H9 (cell line): ENCODE measurements around the gene PXDC1. TPM values are rescaled to one million over a fixed set of nuclear protein-coding genes. Genes with fewer than 3 reads are reported as not detected.

Source experiments
- DNase-seq: peaks from one replicate; pipeline ENCODE4 v3.0.0-alpha.2; 2017
- H2AFZ ChIP-seq: one replicate; pipeline ENCODE4 v1.6.1; 2013; ENCODE audit warnings: mild to moderate bottlenecking, low read length, control low read depth, moderate library complexity
- H2AK5ac ChIP-seq: 2 replicates; pipeline ENCODE4 v1.6.1; 2013; ENCODE audit warnings: low read length, control low read depth, mixed read lengths; ENCODE audit not compliant: insufficient read length
- H2BK120ac ChIP-seq: one replicate; pipeline ENCODE4 v1.6.1; 2013; ENCODE audit warnings: low read depth, mild to moderate bottlenecking, low read length, control low read depth, inconsistent platforms; ENCODE audit not compliant: poor library complexity, severe bottlenecking
- H2BK12ac ChIP-seq: 2 replicates; pipeline ENCODE4 v1.6.1; 2013; ENCODE audit warnings: low read length, control low read depth, mixed read lengths, low read depth; ENCODE audit not compliant: insufficient read length
- H2BK15ac ChIP-seq: 2 replicates; pipeline ENCODE4 v1.6.1; 2013; ENCODE audit warnings: low read depth, low read length, control low read depth
- H2BK20ac ChIP-seq: one replicate; pipeline ENCODE4 v1.6.1; 2013; ENCODE audit warnings: low read depth, mild to moderate bottlenecking, low read length, control low read depth, inconsistent platforms; ENCODE audit not compliant: poor library complexity, severe bottlenecking
- H2BK5ac ChIP-seq: 2 replicates; pipeline ENCODE4 v1.6.1; 2013; ENCODE audit warnings: low read length, control low read depth, mixed read lengths; ENCODE audit not compliant: insufficient read length
- H3K14ac ChIP-seq: 2 replicates; pipeline ENCODE4 v1.6.1; 2013; ENCODE audit warnings: low read length, control low read depth; ENCODE audit not compliant: insufficient read depth
- H3K18ac ChIP-seq: 2 replicates; pipeline ENCODE4 v1.6.1; 2013; ENCODE audit warnings: low read depth, mild to moderate bottlenecking, mixed read lengths, low read length, control low read depth; ENCODE audit not compliant: insufficient read length
- H3K23ac ChIP-seq: 2 replicates; pipeline ENCODE4 v1.6.1; 2013; ENCODE audit warnings: low read length, control low read depth, mixed read lengths, low read depth; ENCODE audit not compliant: insufficient read length
- H3K23me2 ChIP-seq: 2 replicates; pipeline ENCODE4 v1.6.1; 2013; ENCODE audit warnings: low read depth, mild to moderate bottlenecking, mixed read lengths, low read length, control low read depth; ENCODE audit not compliant: insufficient read length, poor library complexity, severe bottlenecking
- H3K27ac ChIP-seq: 2 replicates; pipeline ENCODE4 v1.5.1; 2013; ENCODE audit warnings: low read length, control low read depth, mixed read lengths, low read depth; ENCODE audit not compliant: insufficient read length
- H3K27me3 ChIP-seq: 2 replicates; pipeline ENCODE4 v1.6.1; 2013; ENCODE audit warnings: low read length, control low read depth, inconsistent platforms; ENCODE audit not compliant: insufficient read depth
- H3K4ac ChIP-seq: 2 replicates; pipeline ENCODE4 v1.6.1; 2013; ENCODE audit warnings: low read depth, mild to moderate bottlenecking, control low read depth, inconsistent platforms, low read length, moderate library complexity
- H3K4me1 ChIP-seq: 2 replicates; pipeline ENCODE4 v1.6.1; 2013; ENCODE audit warnings: low read length, control low read depth, inconsistent platforms; ENCODE audit not compliant: insufficient read depth
- H3K4me2 ChIP-seq: 2 replicates; pipeline ENCODE4 v1.6.1; 2013; ENCODE audit warnings: low read length, control low read depth, mixed read lengths; ENCODE audit not compliant: insufficient read length, insufficient read depth
- H3K56ac ChIP-seq: 2 replicates; pipeline ENCODE4 v1.6.1; 2013; ENCODE audit warnings: low read depth, mild to moderate bottlenecking, mixed read lengths, low read length, control low read depth; ENCODE audit not compliant: insufficient read length
- H3K79me1 ChIP-seq: 2 replicates; pipeline ENCODE4 v1.6.1; 2013; ENCODE audit warnings: low read depth, mild to moderate bottlenecking, moderate library complexity, low read length, control low read depth, inconsistent platforms; ENCODE audit not compliant: insufficient read depth, poor library complexity, severe bottlenecking
- H3K79me2 ChIP-seq: 2 replicates; pipeline ENCODE4 v1.6.1; 2013; ENCODE audit warnings: low read length, control low read depth, inconsistent platforms; ENCODE audit not compliant: insufficient read depth
- H3K9ac ChIP-seq: 2 replicates; pipeline ENCODE4 v1.6.1; 2013; ENCODE audit warnings: low read length, control low read depth, mixed read lengths; ENCODE audit not compliant: insufficient read length; ENCODE audit errors: extremely low read depth
- H3K9me3 ChIP-seq: one replicate; pipeline ENCODE4 v1.6.1; 2013; ENCODE audit warnings: low read depth, low read length, inconsistent platforms; ENCODE audit not compliant: control insufficient read depth
- H3T11ph ChIP-seq: one replicate; pipeline ENCODE4 v1.6.1; 2013; ENCODE audit warnings: mild to moderate bottlenecking, low read length, control low read depth, inconsistent platforms
- H4K20me1 ChIP-seq: one replicate; pipeline ENCODE4 v1.6.1; 2013; ENCODE audit not compliant: control insufficient read depth, insufficient read length, insufficient read depth
- H4K5ac ChIP-seq: 2 replicates; pipeline ENCODE4 v1.6.1; 2013; ENCODE audit warnings: low read depth, mild to moderate bottlenecking, mixed read lengths, low read length, control low read depth; ENCODE audit not compliant: insufficient read length
- H4K8ac ChIP-seq: replicated peaks from 2 replicates; pipeline ENCODE4 v1.6.1; 2013; ENCODE audit warnings: low read length, control low read depth, mixed read lengths, low read depth; ENCODE audit not compliant: insufficient read length
- H4K91ac ChIP-seq: 2 replicates; pipeline ENCODE4 v1.6.1; 2013; ENCODE audit warnings: low read depth, mild to moderate bottlenecking, moderate library complexity, mixed read lengths, low read length, control low read depth; ENCODE audit not compliant: insufficient read length
- H3K27ac Mint-ChIP-seq, 3 experiments: 2 replicates in 2 of 3; 3 replicates in 1 of 3; pipeline ENCODE4 v1.8.0; 2020 to 2021; ENCODE audit warnings: mixed read lengths in 3 of 3, mild to moderate bottlenecking in 1 of 3, moderate library complexity in 1 of 3
- H3K27me3 Mint-ChIP-seq: 2 replicates; pipeline ENCODE4 v1.8.0; 2021; ENCODE audit warnings: low read depth, mild to moderate bottlenecking, moderate library complexity, mixed read lengths
- H3K36me3 Mint-ChIP-seq, 3 experiments: 2 replicates in 2 of 3; 3 replicates in 1 of 3; pipeline ENCODE4 v1.8.0; 2020 to 2021; ENCODE audit warnings: low read depth in 3 of 3, mixed read lengths in 3 of 3; ENCODE audit not compliant: insufficient read depth in 1 of 3
- H3K4me1 Mint-ChIP-seq, 2 experiments: 2 replicates each; pipeline ENCODE4 v1.8.0; 2020; ENCODE audit warnings: mixed read lengths in 2 of 2
- H3K4me3 Mint-ChIP-seq, 2 experiments: 2 replicates in 1 of 2; 3 replicates in 1 of 2; pipeline ENCODE4 v1.8.0; 2020 to 2021; ENCODE audit warnings: mild to moderate bottlenecking in 2 of 2, mixed read lengths in 2 of 2, moderate library complexity in 1 of 2
- H3K9me3 Mint-ChIP-seq, 2 experiments: 2 replicates in 1 of 2; 3 replicates in 1 of 2; pipeline ENCODE4 v1.8.0; 2020; ENCODE audit warnings: mild to moderate bottlenecking in 2 of 2, mixed read lengths in 2 of 2, moderate library complexity in 1 of 2
- WGBS: extraction: QIAGEN DNeasy Blood & Tissue Kit; methylation state at CpG from one replicate; pipeline ENCODE4 v1.1.7; 2013; ENCODE audit warnings: missing lambda C conversion rate, low lambda C conversion rate, mixed read lengths; ENCODE audit not compliant: insufficient read length; ENCODE audit errors: extremely low coverage; 5-methylcytosine and 5-hydroxymethylcytosine counted together
- total RNA-seq: library from RNA; stranded (reverse); gene quantifications from 2 replicates; pipeline ENCODE4 v1.2.1, GENCODE V29; 2021
- TF ChIP-seq, protein P1 (sequence below): fragments of 200-600 bp; sonication (generic); conservative IDR thresholded peaks from 3 replicates; pipeline ENCODE4 v1.8.0; 2021; ENCODE audit warnings: antibody characterized with exemption, mild to moderate bottlenecking

Gene PXDC1
- total RNA-seq, 1 experiment from 2014 or later = 3.1 TPM

GRCh38 chr6:3740551-3741476 lies 10.7 kb downstream of the PXDC1 start:
- Histone ChIP-seq H3K27ac (no peak overlapping the region), H2BK15ac (no peak overlapping the region), H3K14ac (no peak overlapping the region), H2BK120ac (no peak overlapping the region), H4K5ac (no peak overlapping the region), H3K79me2 (no peaks in the 10 kb centered on the region), H3K79me1 (no peaks in the 10 kb centered on the region), H3K4me2 (no peak overlapping the region), H3K56ac (no peak overlapping the region), H2BK5ac (no peak overlapping the region), H3K27me3 (no peaks in the 10 kb centered on the region), H3K9me3 (no peaks in the 10 kb centered on the region), H4K8ac (no peak overlapping the region), H4K91ac (no peak overlapping the region), H3K4ac (no peak overlapping the region), H2BK12ac (no peak overlapping the region), H3K18ac (no peak overlapping the region), H3K4me1 (no peaks in the 10 kb centered on the region), H3K23me2 (no peaks in the 10 kb centered on the region), H3K23ac (no peak overlapping the region), H2BK20ac (no peak overlapping the region), H2AK5ac (no peak overlapping the region), H2AFZ (no peak overlapping the region), H3K9ac (no peak overlapping the region), H3T11ph (no peak overlapping the region), H4K20me1 (no peaks in the 10 kb centered on the region)
- no CpG with 5 or more reads among the region's 16 CpGs for WGBS
- H3K9me3 Mint-ChIP-seq = peaks cover 0 to 6% of the 10 kb centered on the region in 2 experiments; a peak in 2 of 5 replicates
- DNase-seq = no peak
- peaks cover 20% of the 10 kb centered on the region for H3K27me3 Mint-ChIP-seq
- no peak overlapping the region for H3K27ac Mint-ChIP-seq
- H3K36me3 Mint-ChIP-seq = peaks cover 5 to 9% (median 7%) of the 10 kb centered on the region in 3 experiments; a peak in 6 of 7 replicates
- TF ChIP-seq, protein P1, sequence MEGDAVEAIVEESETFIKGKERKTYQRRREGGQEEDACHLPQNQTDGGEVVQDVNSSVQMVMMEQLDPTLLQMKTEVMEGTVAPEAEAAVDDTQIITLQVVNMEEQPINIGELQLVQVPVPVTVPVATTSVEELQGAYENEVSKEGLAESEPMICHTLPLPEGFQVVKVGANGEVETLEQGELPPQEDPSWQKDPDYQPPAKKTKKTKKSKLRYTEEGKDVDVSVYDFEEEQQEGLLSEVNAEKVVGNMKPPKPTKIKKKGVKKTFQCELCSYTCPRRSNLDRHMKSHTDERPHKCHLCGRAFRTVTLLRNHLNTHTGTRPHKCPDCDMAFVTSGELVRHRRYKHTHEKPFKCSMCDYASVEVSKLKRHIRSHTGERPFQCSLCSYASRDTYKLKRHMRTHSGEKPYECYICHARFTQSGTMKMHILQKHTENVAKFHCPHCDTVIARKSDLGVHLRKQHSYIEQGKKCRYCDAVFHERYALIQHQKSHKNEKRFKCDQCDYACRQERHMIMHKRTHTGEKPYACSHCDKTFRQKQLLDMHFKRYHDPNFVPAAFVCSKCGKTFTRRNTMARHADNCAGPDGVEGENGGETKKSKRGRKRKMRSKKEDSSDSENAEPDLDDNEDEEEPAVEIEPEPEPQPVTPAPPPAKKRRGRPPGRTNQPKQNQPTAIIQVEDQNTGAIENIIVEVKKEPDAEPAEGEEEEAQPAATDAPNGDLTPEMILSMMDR = no peak
- H3K4me3 Mint-ChIP-seq = no peak overlapping the region
- H3K4me1 Mint-ChIP-seq = peaks cover 34 to 36% of the 10 kb centered on the region in 2 experiments
